ENCODE results near the gene CHTF8. TPM values are rescaled to one million over a fixed set of nuclear protein-coding genes. Genes with fewer than 3 reads are reported as not detected.

The CHTF8 gene
- total RNA-seq, 1 donor from 2014 or later, result 124 TPM

GRCh38 chr16:69114976-69115355 lies 17.4 kb downstream of the CHTF8 start:
- Mint-ChIP-seq H3K27me3 (no peaks in the 10 kb centered on the region), H3K9me3 (no peaks in the 10 kb centered on the region), H3K4me1 (peaks cover 5% of the 10 kb centered on the region), H3K27ac (no peak overlapping the region), H3K4me3 (no peak overlapping the region), H3K36me3 (ENCODE audit: low read depth) (peaks cover 20% of the 10 kb centered on the region)
- intact Hi-C loops (cut with micrococcal nuclease), result loop anchor here (10.0 kb wide), 1 partner anchor 410 kb away; no protein-coding TSS in a partner anchor
- no peak for DNase-seq

DNA sequence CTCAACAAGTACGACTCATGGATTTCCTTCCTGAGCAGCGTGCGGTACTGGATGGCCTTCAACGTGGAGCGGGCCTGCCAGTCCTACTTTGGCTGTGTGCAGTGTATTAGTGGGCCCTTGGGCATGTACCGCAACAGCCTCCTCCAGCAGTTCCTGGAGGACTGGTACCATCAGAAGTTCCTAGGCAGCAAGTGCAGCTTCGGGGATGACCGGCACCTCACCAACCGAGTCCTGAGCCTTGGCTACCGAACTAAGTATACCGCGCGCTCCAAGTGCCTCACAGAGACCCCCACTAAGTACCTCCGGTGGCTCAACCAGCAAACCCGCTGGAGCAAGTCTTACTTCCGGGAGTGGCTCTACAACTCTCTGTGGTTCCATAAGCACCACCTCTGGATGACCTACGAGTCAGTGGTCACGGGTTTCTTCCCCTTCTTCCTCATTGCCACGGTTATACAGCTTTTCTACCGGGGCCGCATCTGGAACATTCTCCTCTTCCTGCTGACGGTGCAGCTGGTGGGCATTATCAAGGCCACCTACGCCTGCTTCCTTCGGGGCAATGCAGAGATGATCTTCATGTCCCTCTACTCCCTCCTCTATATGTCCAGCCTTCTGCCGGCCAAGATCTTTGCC lies 17.9 kb downstream of the CHTF8 start:
- peaks cover 21% of the 10 kb centered on the region for H3K36me3 Mint-ChIP-seq (ENCODE audit: low read depth)
- peaks cover 5% of the 10 kb centered on the region for H3K4me1 Mint-ChIP-seq
- intact Hi-C loops (cut with micrococcal nuclease), result loop anchor here (10.0 kb wide), 1 partner anchor 410 kb away; no protein-coding TSS in a partner anchor
- no peaks in the 10 kb centered on the region for H3K27me3 Mint-ChIP-seq
- no peaks in the 10 kb centered on the region for H3K9me3 Mint-ChIP-seq
- H3K4me3 Mint-ChIP-seq, result no peak overlapping the region
- H3K27ac Mint-ChIP-seq, result no peak overlapping the region
- no peak for DNase-seq

GRCh38 chr16:69113216-69113615 lies 19.2 kb downstream of the CHTF8 start:
- no peak overlapping the region for H3K4me3 Mint-ChIP-seq
- intact Hi-C loops (cut with micrococcal nuclease), result loop anchor here (10.0 kb wide), 1 partner anchor 408 kb away; no protein-coding TSS in a partner anchor
- H3K27ac Mint-ChIP-seq, result no peak overlapping the region
- H3K27me3 Mint-ChIP-seq, result peaks cover 7% of the 10 kb centered on the region
- peaks cover 5% of the 10 kb centered on the region for H3K4me1 Mint-ChIP-seq
- no peak for DNase-seq
- H3K36me3 Mint-ChIP-seq (ENCODE audit: low read depth), result peaks cover 15% of the 10 kb centered on the region
- H3K9me3 Mint-ChIP-seq, result no peaks in the 10 kb centered on the region

DNA sequence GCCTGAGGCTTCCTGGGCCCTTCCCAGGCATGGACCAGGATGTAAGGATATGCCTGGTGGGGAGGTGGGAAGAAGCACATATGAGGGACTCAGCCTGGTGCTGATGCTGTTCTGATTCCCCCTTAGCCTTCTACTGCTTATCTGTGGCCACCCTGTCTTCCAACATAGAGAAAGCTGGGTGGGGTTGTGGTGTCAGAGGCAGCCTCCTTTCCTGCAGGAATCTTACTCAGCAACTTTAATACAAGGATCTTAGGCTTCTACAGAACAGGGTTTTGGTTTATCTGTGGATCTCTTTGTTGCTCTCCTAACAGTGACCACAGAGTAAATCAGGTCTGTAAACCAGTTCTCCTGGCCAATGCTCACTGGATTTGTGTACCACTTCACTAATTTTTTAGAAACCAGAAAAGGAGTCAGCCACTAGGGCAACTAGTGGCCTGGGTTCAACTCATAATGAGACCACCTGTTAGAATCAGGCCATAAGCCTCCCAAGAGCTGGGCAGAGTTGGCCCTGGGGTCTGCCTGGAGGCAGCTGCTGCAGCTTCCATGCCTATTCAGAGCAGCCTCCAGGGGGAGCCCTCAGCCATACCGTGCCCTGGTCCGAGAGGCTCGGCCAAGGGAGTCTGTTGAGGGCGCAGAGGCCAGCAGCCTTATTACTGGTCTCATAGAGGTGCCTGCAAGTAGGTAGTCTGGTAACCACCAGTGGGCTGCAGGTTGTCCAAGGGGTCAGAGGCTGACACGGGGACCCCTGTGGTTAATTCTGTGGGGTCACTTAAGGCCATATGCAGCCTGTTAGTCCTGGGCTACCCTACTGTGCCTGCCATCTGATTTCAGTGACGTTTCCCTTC lies 19.9 kb downstream of the CHTF8 start:
- DNase-seq, result peak; percentile 84
- Mint-ChIP-seq H3K27me3 (peaks cover 13% of the 10 kb centered on the region), H3K9me3 (no peaks in the 10 kb centered on the region), H3K4me1 (peaks cover 2% of the 10 kb centered on the region), H3K27ac (no peak overlapping the region), H3K4me3 (no peak overlapping the region), H3K36me3 (ENCODE audit: low read depth) (peaks cover 8% of the 10 kb centered on the region)
- intact Hi-C loops (cut with micrococcal nuclease), result loop anchor here (10.0 kb wide), 1 partner anchor 408 kb away; no protein-coding TSS in a partner anchor

DNA sequence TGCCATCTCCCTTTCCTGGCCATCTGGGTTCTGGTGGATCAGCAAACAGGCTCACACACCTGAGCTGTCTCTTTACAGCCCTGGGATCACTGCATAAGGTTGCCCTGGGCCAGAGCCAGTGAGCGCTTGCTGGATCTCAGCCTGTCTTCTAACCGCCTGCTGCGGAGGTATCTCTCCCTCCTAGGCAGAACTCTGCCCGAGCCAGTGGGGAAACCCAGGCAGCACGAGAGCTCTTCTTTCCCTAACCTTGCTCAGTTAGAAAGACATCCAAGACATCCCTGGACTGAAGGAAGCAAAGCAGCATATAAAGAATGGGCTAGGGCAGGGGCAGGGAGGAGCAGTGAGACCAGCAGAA lies 20.5 kb downstream of the CHTF8 start:
- no peak overlapping the region for H3K4me3 Mint-ChIP-seq
- no peak for DNase-seq
- intact Hi-C loops (cut with micrococcal nuclease), result loop anchor here (10.0 kb wide), 1 partner anchor 407 kb away; no protein-coding TSS in a partner anchor
- H3K36me3 Mint-ChIP-seq (ENCODE audit: low read depth), result peaks cover 7% of the 10 kb centered on the region
- H3K27me3 Mint-ChIP-seq, result peaks cover 17% of the 10 kb centered on the region
- H3K27ac Mint-ChIP-seq, result no peak overlapping the region
- peaks cover 5% of the 10 kb centered on the region for H3K4me1 Mint-ChIP-seq
- no peaks in the 10 kb centered on the region for H3K9me3 Mint-ChIP-seq

- Mint-ChIP-seq H3K27me3 (peaks cover 19% of the 10 kb centered on the region), H3K27ac (no peak overlapping the region), H3K4me3 (no peak overlapping the region)
Observed at GRCh38 chr16:69111216-69111875, 21.0 kb downstream of the CHTF8 start.

GRCh38 chr16:69110406-69110805 lies 22.0 kb downstream of the CHTF8 start:
- intact Hi-C loops (cut with micrococcal nuclease), result loop anchor here (10.0 kb wide), 1 partner anchor 406 kb away; no protein-coding TSS in a partner anchor
- Mint-ChIP-seq H3K4me1 (peaks cover 9% of the 10 kb centered on the region), H3K36me3 (ENCODE audit: low read depth) (peaks cover 9% of the 10 kb centered on the region), H3K9me3 (no peaks in the 10 kb centered on the region), H3K4me3 (no peak overlapping the region), H3K27ac (no peak overlapping the region), H3K27me3 (peaks cover 23% of the 10 kb centered on the region)
- no peak for DNase-seq

More at GRCh38 chr16:69111216-69111875, 21.0 kb downstream of the CHTF8 start:
- no peak for DNase-seq
- H3K36me3 Mint-ChIP-seq (ENCODE audit: low read depth), result peaks cover 7% of the 10 kb centered on the region
- H3K4me1 Mint-ChIP-seq, result peaks cover 5% of the 10 kb centered on the region
- intact Hi-C loops (cut with micrococcal nuclease), result loop anchor here (10.0 kb wide), 1 partner anchor 407 kb away; no protein-coding TSS in a partner anchor
- H3K9me3 Mint-ChIP-seq, result no peaks in the 10 kb centered on the region

DNA sequence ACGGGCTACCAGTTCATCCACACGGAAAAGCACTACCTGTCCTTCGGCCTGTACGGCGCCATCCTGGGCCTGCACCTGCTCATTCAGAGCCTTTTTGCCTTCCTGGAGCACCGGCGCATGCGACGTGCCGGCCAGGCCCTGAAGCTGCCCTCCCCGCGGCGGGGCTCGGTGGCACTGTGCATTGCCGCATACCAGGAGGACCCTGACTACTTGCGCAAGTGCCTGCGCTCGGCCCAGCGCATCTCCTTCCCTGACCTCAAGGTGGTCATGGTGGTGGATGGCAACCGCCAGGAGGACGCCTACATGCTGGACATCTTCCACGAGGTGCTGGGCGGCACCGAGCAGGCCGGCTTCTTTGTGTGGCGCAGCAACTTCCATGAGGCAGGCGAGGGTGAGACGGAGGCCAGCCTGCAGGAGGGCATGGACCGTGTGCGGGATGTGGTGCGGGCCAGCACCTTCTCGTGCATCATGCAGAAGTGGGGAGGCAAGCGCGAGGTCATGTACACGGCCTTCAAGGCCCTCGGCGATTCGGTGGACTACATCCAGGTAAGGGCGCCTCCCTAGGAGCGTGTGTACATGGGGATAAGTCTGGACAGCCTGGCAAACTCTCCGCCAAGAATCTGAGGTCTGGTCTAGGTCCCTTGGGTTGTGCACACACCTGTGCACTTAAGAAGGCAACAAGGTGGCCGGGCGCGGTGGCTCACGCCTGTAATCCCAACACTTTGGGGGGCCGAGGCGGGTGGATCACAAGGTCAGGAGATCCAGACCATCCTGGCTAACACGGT lies 22.7 kb downstream of the CHTF8 start:
- H3K9me3 Mint-ChIP-seq, result no peaks in the 10 kb centered on the region
- peaks cover 11% of the 10 kb centered on the region for H3K36me3 Mint-ChIP-seq (ENCODE audit: low read depth)
- intact Hi-C loops (cut with micrococcal nuclease), result loop anchor here (10.0 kb wide), 1 partner anchor 405 kb away; no protein-coding TSS in a partner anchor
- no peak overlapping the region for H3K4me3 Mint-ChIP-seq
- H3K4me1 Mint-ChIP-seq, result peaks cover 13% of the 10 kb centered on the region
- DNase-seq, result no peak
- H3K27me3 Mint-ChIP-seq, result peaks cover 28% of the 10 kb centered on the region
- no peak overlapping the region for H3K27ac Mint-ChIP-seq

GRCh38 chr16:69108905-69109252 lies 23.5 kb downstream of the CHTF8 start:
- no peaks in the 10 kb centered on the region for H3K9me3 Mint-ChIP-seq
- no peak for DNase-seq
- peaks cover 31% of the 10 kb centered on the region for H3K27me3 Mint-ChIP-seq
- H3K36me3 Mint-ChIP-seq (ENCODE audit: low read depth), result peaks cover 9% of the 10 kb centered on the region
- no peak overlapping the region for H3K27ac Mint-ChIP-seq
- intact Hi-C loops (cut with micrococcal nuclease), result no loop called here
- no peak overlapping the region for H3K4me3 Mint-ChIP-seq
- peaks cover 13% of the 10 kb centered on the region for H3K4me1 Mint-ChIP-seq

DNA sequence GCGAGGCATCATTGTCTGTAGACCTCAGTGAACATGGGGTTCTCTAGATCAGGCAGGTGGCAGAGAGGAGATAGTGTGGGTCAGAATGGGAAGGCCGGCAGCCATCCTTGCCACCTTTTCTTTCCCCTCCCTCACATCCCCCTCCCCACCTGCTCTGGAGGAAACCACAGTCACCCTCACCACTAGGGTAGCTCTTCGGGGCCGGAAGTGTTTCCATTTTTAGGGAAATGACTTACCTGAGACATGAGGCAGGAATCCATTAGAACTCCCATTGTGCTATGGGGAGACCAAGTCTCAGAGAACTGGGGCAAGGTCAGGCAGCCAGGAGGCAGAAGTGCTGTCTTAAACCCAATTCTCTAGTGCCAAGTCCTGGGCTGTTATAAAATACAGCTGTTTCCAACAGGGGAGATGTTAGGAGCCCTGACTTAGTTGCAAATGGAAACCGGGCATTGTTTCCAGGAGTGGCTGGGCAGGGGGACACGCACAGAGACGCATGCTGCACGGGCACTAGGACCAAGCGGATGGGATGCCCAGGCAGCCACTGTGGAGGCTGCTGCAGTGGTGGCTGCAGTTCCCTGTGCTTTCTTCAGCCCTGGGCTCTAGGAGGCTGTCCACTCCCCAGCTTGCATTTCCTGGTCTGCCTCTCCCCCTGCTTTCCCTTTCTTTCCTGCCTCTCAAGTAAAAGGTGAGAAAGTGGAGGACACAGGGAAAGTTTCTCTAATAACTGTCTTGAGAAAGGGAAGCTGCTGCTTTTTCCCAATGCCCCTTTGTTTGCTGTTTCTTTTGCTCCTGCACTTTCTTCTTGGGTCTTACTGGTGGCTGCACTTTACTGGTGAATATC lies 24.1 kb downstream of the CHTF8 start:
- Mint-ChIP-seq H3K4me3 (no peak overlapping the region), H3K9me3 (no peaks in the 10 kb centered on the region), H3K27me3 (peaks cover 34% of the 10 kb centered on the region), H3K27ac (no peak overlapping the region), H3K36me3 (ENCODE audit: low read depth) (peaks cover 9% of the 10 kb centered on the region), H3K4me1 (peaks cover 13% of the 10 kb centered on the region)
- no peak for DNase-seq
- intact Hi-C loops (cut with micrococcal nuclease), result no loop called here

- Mint-ChIP-seq H3K4me1 (peaks cover 13% of the 10 kb centered on the region), H3K4me3 (peak overlapping the region; percentile 61), H3K36me3 (ENCODE audit: low read depth) (peaks cover 9% of the 10 kb centered on the region), H3K27ac (no peak overlapping the region), H3K9me3 (no peaks in the 10 kb centered on the region), H3K27me3 (peaks cover 39% of the 10 kb centered on the region)
- DNase-seq, result no peak
- intact Hi-C loops (cut with micrococcal nuclease), result no loop called here
Observed at GRCh38 chr16:69107316-69107962, 24.9 kb downstream of the CHTF8 start.

All from activated CD4-positive, alpha-beta T cell treated with anti-CD3 and anti-CD28 coated beads, Interleukin-2, amount 10 ng/mL, durations not matched to agents 24 days and 14 days (primary cell).